ENCODE measurements around the gene DHRSX.
"Not testable (repeated sequence)": the region's sequence is repeated elsewhere in the genome, so short reads cannot be mapped to it uniquely, and the experiment has no call there.

The DHRSX gene

DNA sequence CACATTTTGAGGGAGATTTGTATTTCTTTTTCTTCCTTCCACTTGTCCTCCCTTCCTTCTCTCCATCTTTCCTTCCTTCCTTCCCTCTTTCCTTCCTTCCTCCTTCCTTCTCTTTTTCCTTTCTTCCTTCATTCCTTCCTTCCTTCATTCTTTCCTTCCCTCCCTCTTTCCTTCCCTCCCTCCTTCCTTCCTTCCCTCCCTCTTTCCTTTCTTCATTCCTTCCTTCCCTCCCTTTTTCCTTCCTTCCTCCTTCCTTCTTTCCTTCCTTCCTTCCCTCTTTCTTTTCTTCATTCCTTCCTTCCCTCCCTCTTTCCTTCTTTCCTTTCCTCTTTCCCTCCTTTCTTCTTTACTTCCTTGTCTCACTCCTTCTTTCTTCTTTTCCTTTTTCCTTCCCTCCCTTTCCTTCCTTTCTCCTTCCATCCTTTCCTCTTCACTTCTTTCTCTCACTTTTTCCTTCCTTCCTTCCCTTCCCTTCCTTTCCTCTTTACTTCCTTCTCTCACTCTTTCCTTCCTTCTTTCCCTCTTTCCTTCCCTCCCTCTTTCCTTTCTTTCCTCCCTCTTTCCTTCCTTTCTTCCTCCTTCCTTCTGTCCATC is 74.4 kb downstream of the DHRSX start:
- Histone ChIP-seq H3K36me3 (ENCODE audit: control insufficient read depth, insufficient read depth, low read length) (no peaks in the 10 kb centered on the region; the same call in none of the 2 replicates), H3K27me3 (replicated peaks; ENCODE audit: control insufficient read depth, insufficient read depth, low read length) (no peaks in the 10 kb centered on the region), H3K4me3 (replicated peaks; ENCODE audit: low read depth, low read length) (no peak overlapping the region)
- DNase-seq (ENCODE audit: extremely low read depth, insufficient read length), result no peak
- TF ChIP-seq, protein P1, sequence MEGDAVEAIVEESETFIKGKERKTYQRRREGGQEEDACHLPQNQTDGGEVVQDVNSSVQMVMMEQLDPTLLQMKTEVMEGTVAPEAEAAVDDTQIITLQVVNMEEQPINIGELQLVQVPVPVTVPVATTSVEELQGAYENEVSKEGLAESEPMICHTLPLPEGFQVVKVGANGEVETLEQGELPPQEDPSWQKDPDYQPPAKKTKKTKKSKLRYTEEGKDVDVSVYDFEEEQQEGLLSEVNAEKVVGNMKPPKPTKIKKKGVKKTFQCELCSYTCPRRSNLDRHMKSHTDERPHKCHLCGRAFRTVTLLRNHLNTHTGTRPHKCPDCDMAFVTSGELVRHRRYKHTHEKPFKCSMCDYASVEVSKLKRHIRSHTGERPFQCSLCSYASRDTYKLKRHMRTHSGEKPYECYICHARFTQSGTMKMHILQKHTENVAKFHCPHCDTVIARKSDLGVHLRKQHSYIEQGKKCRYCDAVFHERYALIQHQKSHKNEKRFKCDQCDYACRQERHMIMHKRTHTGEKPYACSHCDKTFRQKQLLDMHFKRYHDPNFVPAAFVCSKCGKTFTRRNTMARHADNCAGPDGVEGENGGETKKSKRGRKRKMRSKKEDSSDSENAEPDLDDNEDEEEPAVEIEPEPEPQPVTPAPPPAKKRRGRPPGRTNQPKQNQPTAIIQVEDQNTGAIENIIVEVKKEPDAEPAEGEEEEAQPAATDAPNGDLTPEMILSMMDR (IDR thresholded peaks at IDR 0.05; ENCODE audit: insufficient read depth, low read length, poor library complexity, severe bottlenecking), result no peak

DNA sequence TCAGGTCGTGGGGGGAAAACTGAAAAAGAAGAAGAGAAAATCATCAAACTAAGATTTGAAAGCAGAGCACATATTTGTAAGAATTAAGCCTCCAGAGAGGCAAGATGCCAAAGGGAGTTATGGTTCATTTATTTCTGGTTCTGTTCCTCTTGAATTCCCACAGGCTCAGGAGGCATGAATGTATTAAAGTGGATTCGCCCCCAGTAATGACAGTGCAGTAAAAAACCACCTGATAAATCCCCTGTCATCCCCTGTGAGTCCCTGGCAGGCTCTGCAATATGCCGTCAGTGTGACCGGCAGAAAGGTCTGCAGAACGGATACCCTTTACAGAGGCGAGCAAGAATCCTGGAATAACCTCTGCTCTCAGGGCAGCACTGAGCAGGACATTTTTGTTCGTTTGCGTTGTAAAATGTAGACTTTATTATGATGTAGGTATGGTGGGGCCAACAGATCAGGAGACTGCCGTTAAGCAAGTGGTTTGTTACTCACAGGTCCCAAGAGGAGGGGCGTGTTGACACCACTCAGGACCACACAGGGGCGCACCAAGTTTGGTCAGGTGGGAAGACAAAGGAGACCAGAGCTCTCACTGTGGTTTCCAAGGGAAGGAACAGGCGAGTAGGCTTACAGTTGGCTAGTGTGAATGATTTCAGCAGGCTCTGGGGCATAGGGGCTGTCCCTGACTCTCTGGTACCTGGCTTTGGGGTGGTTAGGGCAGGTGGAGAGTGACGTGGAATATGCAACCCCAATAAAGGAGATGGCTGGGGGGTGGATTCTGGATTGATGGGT is 75.3 kb downstream of the DHRSX start:
- Histone ChIP-seq H3K36me3 (ENCODE audit: control insufficient read depth, insufficient read depth, low read length) (no peaks in the 10 kb centered on the region; the same call in none of the 2 replicates), H3K4me3 (replicated peaks; ENCODE audit: low read depth, low read length) (no peak overlapping the region), H3K27me3 (replicated peaks; ENCODE audit: control insufficient read depth, insufficient read depth, low read length) (no peaks in the 10 kb centered on the region)
- DNase-seq (ENCODE audit: extremely low read depth, insufficient read length), result no peak
- TF ChIP-seq, protein P1 (IDR thresholded peaks at IDR 0.05; ENCODE audit: insufficient read depth, low read length, poor library complexity, severe bottlenecking), result no peak

DNA sequence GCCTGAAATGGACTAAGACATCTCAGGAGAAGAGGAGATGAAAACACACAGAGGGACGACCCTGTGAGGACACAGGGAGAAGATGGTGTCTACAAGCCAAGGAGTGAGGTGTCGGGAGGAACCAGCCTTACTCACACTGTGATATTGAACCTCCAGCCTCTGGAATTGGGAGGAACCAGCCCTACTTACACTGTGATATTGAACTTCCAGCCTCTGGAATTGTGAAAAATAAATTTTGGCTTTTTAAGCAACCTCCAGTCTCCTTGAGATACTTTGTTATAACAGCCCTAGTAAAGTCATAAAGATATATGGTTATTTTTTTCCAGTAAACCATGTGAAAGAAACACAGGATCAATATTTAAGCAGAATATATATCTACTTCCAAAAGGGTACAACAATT is 76.5 kb downstream of the DHRSX start:
- Histone ChIP-seq H3K36me3 (ENCODE audit: control insufficient read depth, insufficient read depth, low read length) (no peaks in the 10 kb centered on the region; the same call in none of the 2 replicates), H3K4me3 (replicated peaks; ENCODE audit: low read depth, low read length) (no peak overlapping the region), H3K27me3 (replicated peaks; ENCODE audit: control insufficient read depth, insufficient read depth, low read length) (no peaks in the 10 kb centered on the region)
- no peak for DNase-seq (ENCODE audit: extremely low read depth, insufficient read length)
- TF ChIP-seq, protein P1 (IDR thresholded peaks at IDR 0.05; ENCODE audit: insufficient read depth, low read length, poor library complexity, severe bottlenecking), result no peak

DNA sequence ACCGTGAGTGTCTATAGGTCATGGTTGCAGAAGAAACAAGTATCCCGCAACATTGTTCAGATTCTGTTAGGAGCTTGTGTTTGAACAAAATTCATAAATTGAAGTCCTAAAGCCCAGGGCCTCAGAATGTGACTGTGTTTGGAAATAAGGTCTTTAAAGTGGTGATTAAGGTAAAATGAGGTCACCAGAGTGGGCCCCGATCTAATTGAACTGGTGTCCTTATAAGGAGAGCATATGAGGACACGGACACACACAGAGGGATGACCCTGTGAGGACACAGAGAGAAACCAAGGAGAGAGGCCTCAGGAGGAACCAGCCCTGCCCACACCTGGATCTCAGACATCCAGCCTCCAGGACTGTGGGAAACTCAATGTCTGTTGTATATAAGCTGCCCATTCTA is 76.9 kb downstream of the DHRSX start:
- no peak overlapping the region for H3K4me3 ChIP-seq (replicated peaks; ENCODE audit: low read depth, low read length)
- TF ChIP-seq, protein P1 (IDR thresholded peaks at IDR 0.05; ENCODE audit: insufficient read depth, low read length, poor library complexity, severe bottlenecking), result no peak
- DNase-seq (ENCODE audit: extremely low read depth, insufficient read length), result no peak
- no peaks in the 10 kb centered on the region; the same call in none of the 2 replicates for H3K36me3 ChIP-seq (ENCODE audit: control insufficient read depth, insufficient read depth, low read length)
- H3K27me3 ChIP-seq (replicated peaks; ENCODE audit: control insufficient read depth, insufficient read depth, low read length), result no peaks in the 10 kb centered on the region

DNA sequence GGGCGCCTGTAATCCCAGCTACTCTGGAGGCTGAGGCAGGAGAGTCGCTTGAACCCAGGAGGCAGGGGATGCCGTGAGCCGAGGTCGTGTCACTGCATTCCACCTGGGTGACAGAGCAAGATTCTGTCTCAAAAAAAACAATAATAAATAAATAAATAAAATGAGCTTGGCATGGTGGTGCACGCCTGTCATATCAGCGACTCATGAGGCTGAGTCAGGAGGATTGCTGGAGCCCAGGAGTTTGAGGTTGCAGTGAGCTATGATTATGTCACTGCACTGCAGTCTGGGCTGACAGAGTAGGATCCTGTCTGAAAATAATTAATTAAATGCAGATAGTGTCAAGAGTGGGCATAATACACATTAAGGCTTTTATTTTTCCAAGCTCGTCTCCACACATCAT is 77.5 kb downstream of the DHRSX start:
- Histone ChIP-seq H3K27me3 (replicated peaks; ENCODE audit: control insufficient read depth, insufficient read depth, low read length) (no peaks in the 10 kb centered on the region), H3K4me3 (replicated peaks; ENCODE audit: low read depth, low read length) (no peak overlapping the region), H3K36me3 (ENCODE audit: control insufficient read depth, insufficient read depth, low read length) (no peaks in the 10 kb centered on the region; the same call in none of the 2 replicates)
- no peak for DNase-seq (ENCODE audit: extremely low read depth, insufficient read length)
- TF ChIP-seq, protein P1 (IDR thresholded peaks at IDR 0.05; ENCODE audit: insufficient read depth, low read length, poor library complexity, severe bottlenecking), result no peak

DNA sequence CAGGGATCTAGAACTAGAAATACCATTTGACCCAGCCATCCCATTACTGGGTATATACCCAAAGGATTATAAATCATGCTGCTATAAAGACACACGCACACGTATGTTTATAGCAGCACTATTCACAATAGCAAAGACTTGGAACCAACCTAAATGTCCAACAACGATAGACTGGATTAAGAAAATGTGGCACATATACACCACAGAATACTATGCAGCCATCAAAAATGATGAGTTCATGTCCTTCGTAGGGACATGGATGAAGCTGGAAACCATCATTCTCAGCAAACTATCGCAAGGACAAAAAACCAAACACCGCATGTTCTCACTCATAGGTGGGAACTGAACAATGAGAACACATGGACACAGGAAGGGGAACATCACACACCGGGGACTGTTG is 81.4 kb downstream of the DHRSX start:
- not testable (repeated sequence) for H3K4me3 ChIP-seq (replicated peaks; ENCODE audit: low read depth, low read length); DNase-seq (ENCODE audit: extremely low read depth, insufficient read length); H3K36me3 ChIP-seq (ENCODE audit: control insufficient read depth, insufficient read depth, low read length); H3K27me3 ChIP-seq (replicated peaks; ENCODE audit: control insufficient read depth, insufficient read depth, low read length)
